SIG-M5 treated with dmso at 0.1 percent for 504 hours (cell line): Measurements from ENCODE around the gene ADAM10.
"Not testable (repeated sequence)": the region's sequence is repeated elsewhere in the genome, so short reads cannot be mapped to it uniquely, and the experiment has no call there.

Experiments
- DNase-seq: peaks from one replicate; lab custom pipeline; 2025; ENCODE audit not compliant: unreplicated experiment; lab: John Stamatoyannopoulos, UW

ADAM10 gene, protein sequence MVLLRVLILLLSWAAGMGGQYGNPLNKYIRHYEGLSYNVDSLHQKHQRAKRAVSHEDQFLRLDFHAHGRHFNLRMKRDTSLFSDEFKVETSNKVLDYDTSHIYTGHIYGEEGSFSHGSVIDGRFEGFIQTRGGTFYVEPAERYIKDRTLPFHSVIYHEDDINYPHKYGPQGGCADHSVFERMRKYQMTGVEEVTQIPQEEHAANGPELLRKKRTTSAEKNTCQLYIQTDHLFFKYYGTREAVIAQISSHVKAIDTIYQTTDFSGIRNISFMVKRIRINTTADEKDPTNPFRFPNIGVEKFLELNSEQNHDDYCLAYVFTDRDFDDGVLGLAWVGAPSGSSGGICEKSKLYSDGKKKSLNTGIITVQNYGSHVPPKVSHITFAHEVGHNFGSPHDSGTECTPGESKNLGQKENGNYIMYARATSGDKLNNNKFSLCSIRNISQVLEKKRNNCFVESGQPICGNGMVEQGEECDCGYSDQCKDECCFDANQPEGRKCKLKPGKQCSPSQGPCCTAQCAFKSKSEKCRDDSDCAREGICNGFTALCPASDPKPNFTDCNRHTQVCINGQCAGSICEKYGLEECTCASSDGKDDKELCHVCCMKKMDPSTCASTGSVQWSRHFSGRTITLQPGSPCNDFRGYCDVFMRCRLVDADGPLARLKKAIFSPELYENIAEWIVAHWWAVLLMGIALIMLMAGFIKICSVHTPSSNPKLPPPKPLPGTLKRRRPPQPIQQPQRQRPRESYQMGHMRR

GRCh38 chr15:58749532-58750337 lies at the start of gene ADAM10:
Gene ADAM10, minus strand, starts transcription at chr15:58749707. Its CDS starts 173 bp downstream, at chr15:58749534.
- DNase-seq, result peak; percentile 96

GRCh38 chr15:58797505-58797904 lies 48.0 kb upstream of the ADAM10 start:
- DNase-seq, result no peak

DNA sequence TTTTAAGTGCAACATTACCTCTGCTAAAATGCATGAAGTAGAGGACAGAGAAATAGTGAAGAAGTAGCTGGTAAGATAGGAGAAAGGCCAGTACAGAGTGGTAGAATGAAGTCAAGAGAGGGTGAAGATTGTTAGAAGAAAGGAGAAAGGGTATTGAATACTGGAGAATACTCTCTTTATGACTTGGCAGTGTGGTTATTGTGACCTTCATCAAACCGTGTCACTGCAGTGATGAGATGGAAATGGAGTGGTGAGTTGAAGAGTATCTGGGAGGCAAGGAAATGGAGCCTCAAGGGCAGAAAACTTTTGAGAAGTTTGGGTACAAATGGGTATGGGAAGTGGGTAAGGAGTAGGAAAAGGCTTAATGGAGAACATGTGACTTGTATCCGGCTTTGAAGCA lies 46.3 kb upstream of the ADAM10 start:
- no peak for DNase-seq

DNA sequence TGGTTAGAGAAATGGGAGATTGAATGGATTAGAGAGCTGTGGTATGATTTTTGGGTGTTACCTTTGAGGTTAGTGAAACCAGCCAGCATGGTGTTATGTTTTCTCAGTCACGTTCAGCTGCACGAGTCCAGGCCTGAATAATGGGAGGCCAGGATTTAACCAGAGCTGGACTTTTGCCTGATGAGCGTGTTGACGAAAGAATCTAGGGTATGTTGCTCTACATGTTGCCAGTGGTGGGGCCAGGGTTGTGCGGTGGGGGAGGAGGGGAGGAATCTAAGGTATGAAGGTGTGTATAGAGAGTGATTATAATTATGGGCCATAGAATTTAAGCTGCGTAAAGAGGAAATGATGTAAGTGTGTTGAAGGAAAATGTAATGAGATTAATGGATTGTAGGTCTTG lies 44.4 kb upstream of the ADAM10 start:
- no peak for DNase-seq

- DNase-seq, result no peak
These were observed 38.7 kb upstream of the ADAM10 start for GRCh38 chr15:58788056-58788710.

- DNase-seq, result no peak
These were observed 35.8 kb upstream of the ADAM10 start for GRCh38 chr15:58785355-58785754.

- no peak for DNase-seq
These were observed 30.0 kb upstream of the ADAM10 start for GRCh38 chr15:58779554-58779953.

GRCh38 chr15:58777107-58777506 lies 27.6 kb upstream of the ADAM10 start:
- DNase-seq, result no peak

GRCh38 chr15:58775402-58775801 lies 25.9 kb upstream of the ADAM10 start:
- no peak for DNase-seq

- DNase-seq, result no peak
These were observed 23.5 kb upstream of the ADAM10 start for GRCh38 chr15:58773024-58773423.

DNA sequence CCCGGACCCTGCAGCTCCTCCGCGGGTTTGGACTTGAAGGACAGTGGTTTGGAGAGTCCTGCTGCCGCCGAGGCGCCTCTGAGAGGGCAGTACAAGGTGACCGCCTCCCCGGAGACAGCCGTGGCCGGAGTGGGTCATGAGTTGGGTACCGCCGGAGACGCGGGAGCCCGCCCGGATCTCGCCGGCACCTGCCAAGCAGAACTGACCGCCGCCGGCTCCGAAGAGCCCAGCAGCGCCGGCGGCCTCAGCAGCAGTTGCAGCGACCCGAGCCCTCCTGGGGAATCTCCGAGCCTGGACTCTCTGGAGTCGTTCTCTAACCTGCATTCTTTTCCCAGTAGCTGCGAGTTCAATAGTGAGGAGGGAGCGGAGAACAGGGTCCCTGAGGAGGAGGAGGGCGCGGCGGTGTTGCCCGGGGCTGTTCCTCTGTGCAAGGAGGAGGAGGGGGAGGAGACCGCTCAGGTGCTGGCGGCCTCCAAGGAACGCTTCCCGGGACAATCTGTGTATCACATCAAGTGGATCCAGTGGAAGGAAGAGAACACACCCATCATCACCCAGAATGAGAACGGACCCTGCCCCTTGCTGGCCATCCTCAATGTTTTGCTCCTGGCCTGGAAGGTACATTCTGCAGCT lies 22.2 kb upstream of the ADAM10 start:
- DNase-seq, result peak; percentile 22

DNA sequence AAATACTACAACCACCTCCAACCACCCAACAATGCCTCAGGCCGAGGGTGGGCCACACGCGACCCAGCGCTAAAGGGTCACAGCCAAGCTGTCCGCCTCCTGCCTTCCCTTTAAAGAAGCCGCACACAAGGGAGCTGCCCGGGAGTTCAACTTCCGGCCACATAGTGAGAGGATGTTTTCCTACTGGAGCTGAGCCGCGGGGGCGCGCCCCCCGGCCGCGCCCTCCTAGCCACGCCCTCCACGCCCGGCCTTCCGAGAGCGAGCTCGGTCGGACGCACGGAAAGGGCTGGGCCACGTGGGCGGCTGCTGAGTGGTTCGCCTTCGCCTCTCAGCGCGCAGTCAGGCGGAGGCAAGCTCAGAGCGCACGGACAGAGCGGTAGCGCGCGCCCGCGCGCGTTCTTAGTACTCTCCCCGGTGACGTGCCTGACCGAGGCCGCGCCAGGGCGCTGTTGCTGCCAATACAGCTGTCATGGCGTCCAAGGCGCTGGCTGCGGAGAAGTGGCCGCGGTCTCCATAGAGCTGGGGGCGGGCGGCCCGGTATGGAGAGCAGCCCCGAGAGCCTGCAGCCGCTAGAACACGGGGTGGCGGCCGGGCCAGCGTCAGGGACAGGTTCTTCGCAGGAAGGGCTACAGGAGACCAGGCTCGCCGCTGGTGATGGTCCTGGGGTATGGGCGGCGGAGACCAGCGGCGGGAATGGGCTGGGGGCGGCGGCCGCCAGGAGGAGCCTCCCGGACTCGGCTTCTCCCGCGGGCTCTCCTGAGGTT lies 21.5 kb upstream of the ADAM10 start, which contains the start of gene MINDY2:
TSS of gene MINDY2 (plus strand) at position 446 of the 764 bp plus-strand sequence. CDS start at position 540, 94 bp downstream.
- peak; percentile 95 for DNase-seq

GRCh38 chr15:58770519-58770856 lies 21.0 kb upstream of the ADAM10 start:
- peak; percentile 67 for DNase-seq

- not testable (repeated sequence) for DNase-seq
These were observed 19.1 kb upstream of the ADAM10 start for GRCh38 chr15:58768601-58769004.

DNA sequence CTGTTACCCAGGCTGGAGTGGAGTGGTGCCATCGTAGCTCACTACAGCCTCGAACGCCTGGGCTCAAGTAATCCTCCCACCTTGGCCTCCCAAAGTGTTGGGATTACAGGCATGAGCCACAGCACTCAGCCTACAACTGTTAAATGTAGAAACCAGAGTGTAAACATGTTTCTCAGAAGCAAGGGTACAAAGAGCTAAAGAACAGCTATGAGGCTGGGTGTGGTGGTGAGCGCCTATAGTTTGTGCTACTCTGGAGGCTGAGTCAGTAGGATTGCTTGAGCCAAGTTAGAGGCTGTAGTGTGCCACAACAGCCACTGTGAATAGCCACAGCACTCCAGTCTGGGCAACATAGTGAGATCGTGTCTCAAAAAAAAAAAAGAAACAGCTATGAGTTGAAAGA lies 16.8 kb upstream of the ADAM10 start:
- no peak for DNase-seq

DNA sequence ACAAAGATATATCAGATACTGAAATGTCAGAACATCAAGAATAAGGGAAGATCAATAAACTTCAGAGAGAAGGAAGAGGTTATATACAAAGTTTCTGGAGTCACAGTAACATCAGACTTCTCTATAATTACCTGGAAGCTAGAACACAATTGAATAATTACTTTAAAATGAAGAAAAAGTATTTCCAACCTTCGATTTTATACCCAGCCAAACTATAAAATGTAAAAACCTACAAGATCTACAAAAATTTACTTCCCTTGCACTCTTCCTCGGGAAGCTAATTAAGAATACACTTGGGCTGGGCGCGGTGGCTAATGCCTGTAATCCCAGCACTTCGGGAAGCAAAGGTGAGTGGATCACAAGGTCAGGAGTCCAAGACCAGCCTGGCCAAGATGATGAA lies 15.0 kb upstream of the ADAM10 start:
- no peak for DNase-seq

DNA sequence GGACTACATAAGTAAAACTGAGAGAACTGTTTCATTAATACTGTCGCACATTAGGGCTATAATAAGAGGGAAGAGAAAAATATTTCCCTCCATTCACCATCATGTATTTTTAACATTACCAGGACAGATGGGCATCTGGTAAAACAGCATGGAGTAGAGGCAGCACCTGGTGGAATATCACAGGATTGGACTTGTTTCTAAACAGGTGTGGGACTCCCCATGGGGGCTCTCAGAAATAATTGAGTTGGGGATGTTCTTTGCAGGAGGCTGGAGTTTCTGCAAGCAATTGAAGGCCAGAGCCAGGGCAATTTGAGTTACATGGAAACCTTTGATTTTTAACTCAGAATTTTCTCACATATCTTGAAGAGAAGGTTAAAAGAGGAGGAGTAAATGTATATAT lies 13.2 kb upstream of the ADAM10 start:
- DNase-seq, result no peak

- no peak for DNase-seq
These were observed 12.8 kb upstream of the ADAM10 start for GRCh38 chr15:58762285-58762684.

DNA sequence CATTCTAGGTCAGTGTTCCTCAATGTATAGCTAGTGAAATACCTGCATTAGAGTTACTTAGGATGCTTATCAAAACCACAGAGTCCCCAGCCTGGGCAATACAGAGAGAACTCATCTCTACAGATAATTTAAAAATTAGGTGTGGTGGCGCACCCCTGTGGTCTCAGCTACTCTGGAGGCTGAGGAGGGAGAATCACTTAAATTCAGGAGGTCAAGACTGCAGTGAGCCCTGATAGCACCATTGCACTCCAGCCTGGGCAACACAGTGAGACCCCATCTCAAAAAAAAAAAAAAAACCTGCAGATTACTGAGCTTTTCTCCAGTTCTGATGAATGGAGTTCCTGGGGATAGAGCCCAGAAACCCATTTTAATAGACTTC lies 11.5 kb upstream of the ADAM10 start:
- DNase-seq, result no peak
